ENCODE measurements around the gene TRMT44.

Gene TRMT44

GRCh38 chr4:8393593-8394038, 47.0 kb upstream of the TRMT44 start:
- TF ChIP-seq MAX (IDR thresholded peaks at IDR 0.05) (no peak), FOXM1 (IDR thresholded peaks at IDR 0.05; ENCODE audit: borderline replicate concordance, low read depth) (no peak), EGR1 (IDR thresholded peaks at IDR 0.05) (no peak), ZBTB7A (IDR thresholded peaks at IDR 0.05; ENCODE audit: low read depth) (no peak), REST (IDR thresholded peaks at IDR 0.05; ENCODE audit: low read depth) (no peak), CEBPB (IDR thresholded peaks at IDR 0.05) (no peak), EP300 (IDR thresholded peaks at IDR 0.05; ENCODE audit: borderline replicate concordance) (no peak; the same call in 1 of the 2 replicates), TAF1 (IDR thresholded peaks at IDR 0.05; ENCODE audit: low read depth) (no peak), YY1 (IDR thresholded peaks at IDR 0.05; ENCODE audit: low read depth) (no peak), RAD21 (IDR thresholded peaks at IDR 0.05; ENCODE audit: low read depth) (peak; percentile 24; the same call in 1 of the 2 replicates), TCF12 (IDR thresholded peaks at IDR 0.05; ENCODE audit: low read depth) (no peak), TEAD4 (IDR thresholded peaks at IDR 0.05) (peak; percentile 39; the same call in 1 of the 2 replicates), USF1 (IDR thresholded peaks at IDR 0.05) (no peak), CREB1 (IDR thresholded peaks at IDR 0.05; ENCODE audit: low read depth) (no peak), NFIC (IDR thresholded peaks at IDR 0.05) (no peak)

- TF ChIP-seq FOXM1 (IDR thresholded peaks at IDR 0.05; ENCODE audit: borderline replicate concordance, low read depth) (no peak), NFIC (IDR thresholded peaks at IDR 0.05) (no peak), REST (IDR thresholded peaks at IDR 0.05; ENCODE audit: low read depth) (no peak)
Observed at GRCh38 chr4:8394061-8394519, 46.5 kb upstream of the TRMT44 start.

GRCh38 chr4:8394806-8395205, 45.8 kb upstream of the TRMT44 start:
- no peak for TF ChIP-seq EP300 (IDR thresholded peaks at IDR 0.05; ENCODE audit: borderline replicate concordance)
- TF ChIP-seq MAX (IDR thresholded peaks at IDR 0.05): no peak
- TF ChIP-seq NFIC (IDR thresholded peaks at IDR 0.05): no peak
- no peak for TF ChIP-seq EGR1 (IDR thresholded peaks at IDR 0.05)
- no peak for TF ChIP-seq TEAD4 (IDR thresholded peaks at IDR 0.05)

GRCh38 chr4:8395504-8396296, 44.9 kb upstream of the TRMT44 start:
- TF ChIP-seq MAX (IDR thresholded peaks at IDR 0.05): no peak
- no peak for TF ChIP-seq ZBTB7A (IDR thresholded peaks at IDR 0.05; ENCODE audit: low read depth)
- TF ChIP-seq EGR1 (IDR thresholded peaks at IDR 0.05): no peak

- TF ChIP-seq YY1 (IDR thresholded peaks at IDR 0.05; ENCODE audit: low read depth): no peak
- no peak for TF ChIP-seq CEBPB (IDR thresholded peaks at IDR 0.05)
- TF ChIP-seq EGR1 (IDR thresholded peaks at IDR 0.05): no peak
- TF ChIP-seq USF1 (IDR thresholded peaks at IDR 0.05): no peak
- TF ChIP-seq MAX (IDR thresholded peaks at IDR 0.05): no peak
- no peak for TF ChIP-seq FOXM1 (IDR thresholded peaks at IDR 0.05; ENCODE audit: borderline replicate concordance, low read depth)
- no peak for TF ChIP-seq ZBTB7A (IDR thresholded peaks at IDR 0.05; ENCODE audit: low read depth)
- no peak for TF ChIP-seq EP300 (IDR thresholded peaks at IDR 0.05; ENCODE audit: borderline replicate concordance)
- TF ChIP-seq TCF12 (IDR thresholded peaks at IDR 0.05; ENCODE audit: low read depth): no peak
- TF ChIP-seq TEAD4 (IDR thresholded peaks at IDR 0.05): no peak
- TF ChIP-seq NFIC (IDR thresholded peaks at IDR 0.05): no peak
- TF ChIP-seq RAD21 (IDR thresholded peaks at IDR 0.05; ENCODE audit: low read depth): no peak
- no peak for TF ChIP-seq REST (IDR thresholded peaks at IDR 0.05; ENCODE audit: low read depth)
- no peak for TF ChIP-seq TAF1 (IDR thresholded peaks at IDR 0.05; ENCODE audit: low read depth)
- no peak for TF ChIP-seq CREB1 (IDR thresholded peaks at IDR 0.05; ENCODE audit: low read depth)
Observed at GRCh38 chr4:8396762-8397406, 43.7 kb upstream of the TRMT44 start.
